DMS114 treated with DMSO at 0.1 percent for 48 hours (cell line): ENCODE data around the gene TNS1.

Experiments
- DNase-seq: peaks from one replicate; lab custom pipeline; 2025; ENCODE audit not compliant: unreplicated experiment; lab: John Stamatoyannopoulos, UW

Gene TNS1

DNA sequence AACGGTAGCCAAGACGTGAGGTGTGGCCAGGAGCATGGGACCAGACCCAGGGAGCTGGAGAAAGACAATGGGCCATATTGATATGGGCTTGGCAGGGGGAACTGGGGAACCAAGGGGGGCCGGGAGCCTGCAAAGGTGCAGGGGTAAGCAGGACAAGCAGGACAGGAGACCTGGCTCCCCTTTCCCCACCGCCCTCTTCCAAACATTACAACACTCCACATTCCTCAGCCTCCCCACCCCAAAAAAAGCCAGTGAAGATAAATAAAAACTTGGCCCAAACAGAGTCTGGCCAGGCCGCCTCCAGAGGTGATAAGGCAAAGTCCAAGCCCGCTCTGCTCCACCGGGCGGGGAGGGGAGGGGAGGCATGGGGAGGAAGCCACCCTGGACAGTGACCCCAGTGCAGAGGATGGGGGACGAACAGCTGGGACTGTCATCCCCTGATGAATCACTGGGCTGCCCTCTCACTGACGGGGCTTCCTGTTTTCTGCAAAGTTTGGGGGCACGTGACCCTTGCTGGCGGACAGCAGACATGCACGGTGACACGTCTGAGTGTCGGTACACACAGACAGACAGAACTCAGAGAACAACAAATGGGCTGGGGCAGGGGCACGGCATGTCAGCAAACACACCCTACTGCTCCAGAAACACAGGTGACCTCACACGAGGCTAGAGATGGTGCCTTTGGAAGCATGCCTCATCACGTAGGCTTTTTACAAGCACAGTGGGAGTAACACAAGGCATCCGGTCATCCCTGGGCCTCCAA is 100.2 kb downstream of the TNS1 start:
- DNase-seq: no peak

GRCh38 chr2:217901835-217902378 is 100.9 kb downstream of the TNS1 start:
- DNase-seq: no peak

DNA sequence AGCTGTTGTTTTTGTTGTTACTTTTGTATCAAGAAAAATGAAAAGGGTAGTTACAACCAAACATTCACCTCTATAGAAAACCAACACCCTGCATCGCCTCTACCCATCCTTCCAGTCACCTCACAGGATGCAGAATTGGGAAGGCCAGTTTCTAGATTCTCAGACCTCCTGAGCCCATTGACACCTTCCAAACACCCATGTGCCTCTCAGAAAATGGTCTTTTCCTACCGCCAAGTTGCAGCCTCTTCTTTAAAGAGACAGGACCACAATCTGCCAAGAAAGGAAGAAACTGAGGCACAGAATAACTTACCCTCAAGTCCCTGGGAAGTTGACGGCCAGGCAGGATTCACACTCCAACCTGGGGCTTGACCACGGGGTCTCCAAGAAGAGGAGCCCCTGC is 101.4 kb downstream of the TNS1 start:
- DNase-seq: no peak

DNA sequence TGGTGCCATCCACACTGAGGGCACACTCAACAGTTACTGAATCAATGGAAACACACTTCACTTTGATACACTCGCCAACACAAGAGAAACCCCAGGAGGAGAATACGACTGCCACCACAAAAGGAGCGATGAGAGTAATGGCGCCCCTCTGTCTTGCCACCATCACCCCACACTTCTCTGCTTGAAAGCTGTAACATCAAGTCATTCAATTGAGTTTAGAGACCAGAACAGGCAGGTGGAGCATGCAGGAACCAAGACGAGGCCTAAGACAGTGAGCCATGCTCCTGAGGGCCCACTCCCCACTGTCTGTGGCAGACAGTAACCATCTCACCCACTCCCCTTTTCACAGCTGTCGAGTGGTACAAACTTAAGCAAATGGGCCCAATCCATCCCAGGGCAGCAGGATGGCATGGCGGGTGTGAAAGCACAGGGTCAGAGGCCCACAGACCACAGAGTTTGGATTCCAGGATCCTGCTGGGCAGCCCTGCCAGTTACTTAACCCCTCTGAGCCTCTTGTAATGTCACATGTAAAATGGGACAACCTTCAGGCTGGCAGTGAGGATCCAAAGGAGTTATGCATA is 101.9 kb downstream of the TNS1 start:
- DNase-seq: no peak

GRCh38 chr2:217900010-217900779 is 102.6 kb downstream of the TNS1 start:
- DNase-seq: no peak

DNA sequence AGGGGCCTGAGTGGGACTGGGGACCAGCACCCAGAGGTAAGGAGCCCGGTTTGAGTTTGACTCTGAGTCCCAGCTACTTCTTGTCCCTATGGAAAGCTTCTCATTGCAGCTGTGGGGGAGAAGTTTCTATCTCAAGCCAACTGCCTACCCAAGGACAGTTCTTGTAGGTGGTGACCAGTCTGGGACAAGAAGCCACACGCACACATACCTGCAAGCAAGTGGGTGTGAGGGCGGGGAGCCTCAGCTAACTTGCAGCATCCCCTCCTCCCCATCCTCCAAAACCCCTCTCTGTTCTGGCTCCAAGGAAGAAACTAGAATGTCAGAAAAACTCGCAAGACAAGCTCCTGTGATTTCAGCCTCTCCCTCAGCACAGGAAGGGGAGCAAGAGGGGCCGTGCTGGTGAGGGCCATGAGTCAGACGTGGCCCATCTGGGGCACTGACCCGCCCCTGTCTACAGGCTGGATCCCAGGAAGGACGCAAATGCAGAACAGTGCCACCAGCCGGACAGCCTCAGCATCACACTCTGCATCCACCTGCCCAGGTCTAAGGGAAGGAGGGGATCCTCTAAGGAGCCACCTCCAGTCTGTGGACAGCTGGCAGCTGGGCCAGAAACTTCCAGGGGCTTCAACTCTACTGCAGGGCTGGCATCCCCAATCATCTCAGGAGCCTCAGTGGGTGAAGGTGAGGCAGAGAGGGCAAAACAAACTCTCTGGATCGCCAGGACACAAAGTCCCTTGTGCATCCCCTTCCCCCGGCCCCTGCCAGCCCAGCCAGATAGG is 103.4 kb downstream of the TNS1 start:
- DNase-seq: no peak

DNA sequence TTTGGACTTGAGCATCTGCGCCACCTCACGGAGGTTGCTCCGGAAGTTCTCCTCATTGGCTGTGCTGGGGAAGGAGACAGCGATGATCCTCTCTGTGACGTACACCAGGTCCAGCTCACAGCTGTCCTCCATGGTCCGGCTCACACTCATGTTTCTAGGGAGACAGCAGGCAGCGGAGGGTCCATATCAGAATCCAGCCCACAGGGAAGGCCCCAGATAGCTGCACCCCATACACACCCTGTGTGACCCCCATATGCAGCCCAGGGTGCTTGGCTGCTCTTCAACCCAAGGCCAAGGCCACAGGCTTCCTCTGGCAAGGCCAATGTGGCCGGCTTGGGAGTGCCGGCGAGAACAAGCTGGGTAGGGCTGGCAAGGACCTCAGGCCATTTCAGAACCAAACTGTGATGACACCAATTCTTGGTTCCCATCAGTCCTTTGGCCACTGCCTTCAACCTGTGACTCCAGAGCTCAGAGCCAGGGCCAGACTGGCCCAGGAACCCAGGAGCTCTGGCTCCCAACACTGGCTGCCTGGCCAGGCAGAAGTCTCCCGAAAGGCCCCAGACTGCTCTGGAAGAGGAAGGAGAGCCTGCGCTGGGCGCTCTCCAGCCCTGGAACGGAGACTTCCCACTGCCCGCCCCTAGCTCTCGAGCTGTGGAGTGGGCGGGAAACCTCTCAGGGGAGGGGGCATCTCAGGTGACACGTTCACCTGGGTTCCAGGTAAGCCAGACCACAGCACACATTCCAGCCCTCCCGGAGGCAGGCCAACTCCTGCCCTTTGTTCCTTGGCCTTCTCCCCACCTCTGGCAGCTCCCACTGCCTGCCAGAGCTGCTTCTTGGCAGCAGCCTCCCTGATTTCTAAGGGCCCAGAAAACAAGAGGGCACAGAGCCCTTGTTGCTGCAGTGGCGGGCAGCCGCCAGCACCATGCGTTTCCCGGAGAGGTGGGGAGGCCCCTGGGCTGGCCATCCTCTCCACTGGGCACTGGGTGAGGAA is 104.7 kb downstream of the TNS1 start:
- no peak for DNase-seq

- no peak for DNase-seq
Observed at GRCh38 chr2:217897091-217897715, 105.6 kb downstream of the TNS1 start.

DNA sequence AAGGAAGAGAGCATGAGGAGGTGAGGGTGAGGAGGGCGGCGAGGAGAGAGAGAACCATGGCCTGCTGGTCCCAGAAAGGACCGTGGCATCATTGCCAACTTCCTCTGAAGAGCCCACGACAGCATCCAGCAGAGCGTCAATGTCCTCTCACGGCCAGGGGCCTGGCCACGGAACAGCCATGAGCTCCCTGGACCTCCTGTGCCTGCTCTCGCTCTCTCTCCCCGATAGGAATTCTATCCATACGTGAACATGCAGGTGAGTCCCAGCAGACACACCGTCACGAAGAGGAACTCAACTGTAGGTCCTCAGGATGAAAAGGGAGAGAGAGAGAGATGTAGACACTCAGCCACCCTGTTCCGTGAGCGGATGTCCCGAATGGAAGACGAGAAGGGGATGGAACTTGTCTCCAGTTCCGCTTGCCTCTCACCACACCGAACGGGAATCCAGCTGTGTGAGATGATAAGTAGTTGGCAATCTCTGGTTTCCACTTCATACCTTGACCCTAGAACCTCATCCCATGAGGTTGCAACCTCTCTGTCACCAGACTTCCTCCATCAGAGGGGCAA is 107.6 kb downstream of the TNS1 start:
- no peak for DNase-seq

GRCh38 chr2:217893440-217893839 is 109.4 kb downstream of the TNS1 start:
- DNase-seq: no peak

DNA sequence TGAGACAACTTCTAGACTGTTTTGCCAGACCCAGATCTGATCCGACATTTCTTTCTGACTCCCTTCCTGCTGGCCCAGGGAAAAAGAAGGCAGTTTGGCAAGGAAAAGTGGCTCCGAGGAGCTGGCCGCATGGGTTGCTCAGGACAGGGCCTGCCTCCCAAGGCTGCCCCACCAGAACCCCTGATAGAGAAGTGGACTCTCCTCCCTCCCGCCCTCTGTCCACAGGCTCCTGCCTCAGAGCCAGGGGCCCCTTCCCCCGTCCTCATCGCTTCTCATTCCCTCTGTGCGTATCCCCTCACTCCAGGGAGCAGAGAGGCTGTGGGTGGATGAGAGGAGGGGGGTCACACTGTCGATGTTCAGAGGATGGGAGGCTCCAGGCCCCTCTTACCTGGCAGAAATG is 110.2 kb downstream of the TNS1 start:
- no peak for DNase-seq

GRCh38 chr2:217890445-217890844 is 112.3 kb downstream of the TNS1 start:
- no peak for DNase-seq

DNA sequence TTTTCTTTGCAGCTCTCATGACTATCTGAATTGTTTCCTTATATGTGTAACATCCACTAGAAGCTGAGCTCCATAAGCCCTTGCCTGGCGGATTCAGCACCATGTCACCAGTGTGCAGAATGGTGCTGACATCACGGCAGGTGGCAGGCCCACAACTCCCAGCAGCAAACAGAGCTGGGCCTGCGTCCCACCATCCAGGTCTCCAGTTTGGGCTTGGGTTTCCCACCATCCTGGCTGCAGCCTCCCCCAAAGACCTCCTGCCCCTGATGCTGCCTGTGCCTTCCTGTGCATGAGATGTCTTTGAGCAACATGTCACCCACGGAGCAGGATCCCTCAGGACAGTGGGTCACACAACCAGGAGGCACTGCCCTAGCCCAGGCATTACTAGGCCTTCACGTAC is 113.1 kb downstream of the TNS1 start:
- DNase-seq: no peak

- DNase-seq: no peak
Observed at GRCh38 chr2:217887841-217888701, 114.7 kb downstream of the TNS1 start.

DNA sequence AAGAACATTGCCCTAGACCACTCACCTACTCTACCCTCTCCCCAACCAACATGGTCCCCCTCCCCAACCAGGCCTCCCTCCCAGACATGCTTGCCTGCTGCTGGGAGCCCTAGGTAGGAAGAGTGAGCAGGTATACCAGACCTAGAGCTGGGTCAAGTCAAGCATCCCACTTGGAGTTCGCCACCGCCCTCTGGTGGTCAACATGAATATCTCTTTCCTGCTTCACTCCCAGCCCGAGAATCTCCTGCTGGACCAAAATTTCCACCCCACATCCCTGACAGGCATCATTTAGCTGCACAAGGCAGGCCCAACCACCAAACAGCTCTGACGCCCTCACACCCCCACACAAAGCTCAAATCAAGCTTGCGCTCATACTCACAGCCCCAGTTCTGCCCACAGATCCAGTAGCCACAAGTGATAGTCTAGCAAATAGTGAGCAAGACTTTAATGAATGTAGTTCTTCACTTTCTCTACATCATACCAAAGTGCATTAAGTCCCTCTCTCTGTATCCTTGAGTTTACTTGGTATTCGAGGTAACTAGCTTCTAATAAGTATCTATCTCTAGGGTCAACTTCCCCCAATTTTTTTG is 116.0 kb downstream of the TNS1 start:
- DNase-seq: peak; percentile 39

DNA sequence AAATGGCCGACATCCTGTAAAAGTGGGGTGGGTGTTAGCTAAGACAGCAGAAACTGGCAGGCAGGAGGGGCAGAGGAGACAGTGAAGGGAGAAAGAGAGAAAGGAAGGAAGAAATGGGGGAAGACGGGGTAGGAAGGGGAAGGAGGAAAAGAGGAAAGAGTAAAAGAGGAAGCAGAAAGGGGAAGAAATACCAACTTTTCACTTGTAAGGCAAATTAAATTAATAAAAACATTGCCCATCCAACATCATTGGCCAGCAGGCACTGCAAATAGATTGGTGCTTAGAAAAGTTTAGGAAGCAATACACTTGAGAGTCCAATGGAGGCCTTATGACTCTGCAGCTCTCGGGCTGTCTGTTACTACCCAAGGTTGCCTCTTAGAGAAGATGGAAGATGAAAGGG is 116.7 kb downstream of the TNS1 start:
- no peak for DNase-seq

- no peak for DNase-seq
Observed at GRCh38 chr2:217884985-217885384, 117.8 kb downstream of the TNS1 start.

DNA sequence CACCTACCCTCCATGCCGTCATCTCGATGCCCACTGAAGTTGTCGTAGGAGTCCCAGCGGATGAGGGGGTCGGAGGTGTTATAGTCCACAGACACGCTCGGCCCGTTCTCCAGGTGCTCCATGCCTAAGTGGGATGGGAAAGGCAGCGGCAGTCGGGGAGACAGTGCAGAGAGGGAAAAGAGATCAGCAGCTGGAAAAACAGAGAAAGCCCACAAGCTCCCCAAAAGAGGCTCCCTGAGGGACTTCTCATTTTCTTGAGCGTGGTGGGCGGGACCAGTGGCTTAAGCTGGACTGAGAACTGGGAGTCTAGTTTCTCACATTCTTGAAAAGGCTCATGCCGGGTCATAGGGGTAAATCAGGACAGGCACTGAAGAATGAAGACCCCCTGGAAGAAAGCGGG is 121.9 kb downstream of the TNS1 start:
- DNase-seq: no peak
